Activated T-helper 1 cell treated with anti-CD3 and anti-CD28 coated beads, Interleukin-12 subunit alpha, Interleukin-12 subunit beta, Interleukin-2, Interleukin-4 antibody, amounts not matched to agents 30 ng/mL and 10 ng/mL and 1 ng/mL, durations not matched to agents 14 hours and 24 hours and 36 hours (primary cell): ENCODE results near the gene ADGRD1. TPM values are rescaled to one million over a fixed set of nuclear protein-coding genes. Genes with fewer than 3 reads are reported as not detected.

Experiments
- DNase-seq: peaks from one replicate; pipeline ENCODE4 v3.0.0; 2021; ENCODE audit warnings: low spot score
- H3K27ac Mint-ChIP-seq: one replicate; pipeline ENCODE4 v1.8.0; 2021; ENCODE audit warnings: mild to moderate bottlenecking, mixed read lengths
- H3K27me3 Mint-ChIP-seq: one replicate; pipeline ENCODE4 v1.8.0; 2022; ENCODE audit warnings: mild to moderate bottlenecking, moderate library complexity, mixed read lengths; ENCODE audit not compliant: insufficient read depth
- H3K36me3 Mint-ChIP-seq: one replicate; pipeline ENCODE4 v1.8.0; 2021; ENCODE audit warnings: low read depth, mixed read lengths
- H3K4me1 Mint-ChIP-seq: one replicate; pipeline ENCODE4 v1.8.0; 2021; ENCODE audit warnings: low read depth, mixed read lengths
- H3K4me3 Mint-ChIP-seq: one replicate; pipeline ENCODE4 v1.8.0; 2021; ENCODE audit warnings: mild to moderate bottlenecking, moderate library complexity, mixed read lengths
- H3K9me3 Mint-ChIP-seq: one replicate; pipeline ENCODE4 v1.8.0; 2021; ENCODE audit warnings: mixed read lengths
- intact Hi-C: fragments of 100-400 bp; cut with micrococcal nuclease; formaldehyde crosslinking; loops from one replicate; pipeline ENCODE4 v1.15.1; 2024
- total RNA-seq: library from RNA; stranded (reverse); gene quantifications from 2 replicates; pipeline ENCODE4 v1.2.3, GENCODE V29; 2022

The ADGRD1 gene
- total RNA-seq, 1 donor from 2014 or later, result 0.18 TPM

DNA sequence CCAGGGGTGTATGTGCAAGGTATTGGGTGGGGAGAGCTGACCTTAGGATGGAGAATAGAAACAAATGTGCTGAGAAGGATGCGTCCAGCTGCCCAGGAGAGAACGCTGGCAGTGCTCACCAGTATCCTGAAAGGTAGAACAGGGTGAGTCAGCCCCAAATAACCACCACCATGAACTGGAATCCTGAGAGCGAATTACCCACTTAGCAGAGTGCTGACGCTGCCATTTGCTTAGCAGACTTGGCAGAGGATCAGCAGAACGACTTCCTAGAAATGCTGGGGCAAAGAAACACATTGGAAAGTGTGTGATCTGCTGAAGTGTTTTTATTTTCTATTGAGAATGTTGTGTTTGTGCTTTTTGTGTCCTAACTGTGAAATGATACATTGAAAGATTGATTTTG, 213.6 kb downstream of the ADGRD1 start:
- DNase-seq, result no peak
- no peaks in the 10 kb centered on the region for H3K9me3 Mint-ChIP-seq
- intact Hi-C loops, result no loop called here
- H3K4me1 Mint-ChIP-seq, result no peaks in the 10 kb centered on the region
- no peak overlapping the region for H3K27ac Mint-ChIP-seq
- H3K36me3 Mint-ChIP-seq, result no peaks in the 10 kb centered on the region
- H3K4me3 Mint-ChIP-seq, result no peak overlapping the region
- peaks cover 2% of the 10 kb centered on the region for H3K27me3 Mint-ChIP-seq

- H3K9me3 Mint-ChIP-seq, result peaks cover 16% of the 10 kb centered on the region
- no peak for DNase-seq
- no peak overlapping the region for H3K27ac Mint-ChIP-seq
- H3K36me3 Mint-ChIP-seq, result no peaks in the 10 kb centered on the region
- no peak overlapping the region for H3K4me3 Mint-ChIP-seq
- H3K27me3 Mint-ChIP-seq, result peaks cover 4% of the 10 kb centered on the region
- no peaks in the 10 kb centered on the region for H3K4me1 Mint-ChIP-seq
- intact Hi-C loops, result no loop called here
Measured at GRCh38 chr12:131171029-131171428, 217.3 kb downstream of the ADGRD1 start.

DNA sequence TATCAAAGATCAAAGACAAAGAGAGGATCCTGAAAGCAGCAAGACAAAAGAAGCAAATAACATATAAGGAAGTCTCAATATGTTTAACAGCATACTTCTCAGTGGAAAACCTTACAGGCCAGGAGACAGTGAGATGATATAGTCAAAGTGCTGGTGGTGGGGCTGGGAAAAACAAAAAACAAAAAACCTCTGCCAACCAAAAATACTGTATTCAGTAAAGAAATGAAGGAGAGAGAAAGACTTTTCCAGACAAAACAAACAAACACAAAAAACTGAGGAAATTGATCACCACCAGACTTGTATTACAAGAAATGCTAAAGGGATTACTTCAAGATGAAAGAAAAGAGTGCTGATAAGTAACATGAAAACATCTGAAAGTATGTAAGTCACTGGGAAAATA, 221.2 kb downstream of the ADGRD1 start:
- no peaks in the 10 kb centered on the region for H3K4me1 Mint-ChIP-seq
- H3K36me3 Mint-ChIP-seq, result no peaks in the 10 kb centered on the region
- peaks cover 2% of the 10 kb centered on the region for H3K27me3 Mint-ChIP-seq
- H3K4me3 Mint-ChIP-seq, result no peak overlapping the region
- H3K27ac Mint-ChIP-seq, result no peak overlapping the region
- intact Hi-C loops, result no loop called here
- H3K9me3 Mint-ChIP-seq, result peaks cover 16% of the 10 kb centered on the region
- DNase-seq, result no peak

- intact Hi-C loops, result no loop called here
- Mint-ChIP-seq H3K27ac (no peak overlapping the region), H3K27me3 (peaks cover 2% of the 10 kb centered on the region), H3K4me3 (no peak overlapping the region), H3K4me1 (no peaks in the 10 kb centered on the region), H3K9me3 (peaks cover 16% of the 10 kb centered on the region), H3K36me3 (no peaks in the 10 kb centered on the region)
- no peak for DNase-seq
Measured at GRCh38 chr12:131176266-131176665, 222.6 kb downstream of the ADGRD1 start.

GRCh38 chr12:131176926-131177325, 223.2 kb downstream of the ADGRD1 start:
- H3K27me3 Mint-ChIP-seq, result peaks cover 2% of the 10 kb centered on the region
- no peak for DNase-seq
- H3K27ac Mint-ChIP-seq, result no peak overlapping the region
- intact Hi-C loops, result no loop called here
- H3K4me1 Mint-ChIP-seq, result no peaks in the 10 kb centered on the region
- no peaks in the 10 kb centered on the region for H3K36me3 Mint-ChIP-seq
- no peak overlapping the region for H3K4me3 Mint-ChIP-seq
- peaks cover 16% of the 10 kb centered on the region for H3K9me3 Mint-ChIP-seq

DNA sequence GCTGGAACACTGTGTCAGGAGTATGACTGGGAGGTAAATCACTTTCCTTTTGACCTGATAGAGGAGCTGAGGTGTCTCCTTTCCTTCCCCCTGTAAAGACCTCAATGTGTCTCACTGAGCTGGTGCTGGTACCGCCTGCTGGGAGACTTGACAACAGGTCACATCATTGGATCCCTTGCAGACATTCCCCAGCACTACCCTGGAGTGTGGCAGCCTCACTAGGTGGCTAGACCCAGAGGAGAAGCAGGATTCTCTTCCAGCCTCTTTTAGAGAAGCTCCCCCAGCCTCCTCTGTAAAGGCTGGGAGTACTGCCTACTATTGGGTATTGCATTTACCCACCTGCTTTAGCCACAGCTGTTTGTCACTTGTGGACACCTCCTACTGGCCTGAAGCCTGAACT, 223.9 kb downstream of the ADGRD1 start:
- Mint-ChIP-seq H3K36me3 (no peaks in the 10 kb centered on the region), H3K4me1 (no peaks in the 10 kb centered on the region), H3K27me3 (peaks cover 2% of the 10 kb centered on the region), H3K9me3 (peaks cover 16% of the 10 kb centered on the region), H3K4me3 (no peak overlapping the region), H3K27ac (no peak overlapping the region)
- no peak for DNase-seq
- intact Hi-C loops, result no loop called here

DNA sequence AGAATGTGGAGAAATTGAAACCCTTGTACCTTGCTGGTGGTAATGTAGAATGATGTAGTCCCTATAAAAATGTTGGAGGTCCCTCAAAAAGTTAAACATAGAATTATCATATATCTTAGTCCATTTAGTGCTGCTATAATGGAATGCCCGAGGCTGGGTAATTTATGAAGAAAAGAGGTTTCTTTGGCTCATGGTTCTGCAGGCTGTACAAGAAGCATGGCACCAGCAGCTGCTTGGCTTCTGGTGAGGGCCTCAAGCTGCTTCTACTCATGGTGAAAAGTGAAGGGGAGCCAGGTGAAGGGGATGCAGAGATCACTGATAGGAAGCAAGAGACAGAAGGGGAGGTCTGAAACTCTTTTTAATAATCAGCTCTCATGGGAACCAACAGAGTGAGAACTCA, 233.9 kb downstream of the ADGRD1 start:
- Mint-ChIP-seq H3K4me1 (no peaks in the 10 kb centered on the region), H3K27ac (no peak overlapping the region), H3K4me3 (no peak overlapping the region), H3K27me3 (no peaks in the 10 kb centered on the region), H3K9me3 (peaks cover 17% of the 10 kb centered on the region), H3K36me3 (no peaks in the 10 kb centered on the region)
- intact Hi-C loops, result no loop called here
- no peak for DNase-seq

DNA sequence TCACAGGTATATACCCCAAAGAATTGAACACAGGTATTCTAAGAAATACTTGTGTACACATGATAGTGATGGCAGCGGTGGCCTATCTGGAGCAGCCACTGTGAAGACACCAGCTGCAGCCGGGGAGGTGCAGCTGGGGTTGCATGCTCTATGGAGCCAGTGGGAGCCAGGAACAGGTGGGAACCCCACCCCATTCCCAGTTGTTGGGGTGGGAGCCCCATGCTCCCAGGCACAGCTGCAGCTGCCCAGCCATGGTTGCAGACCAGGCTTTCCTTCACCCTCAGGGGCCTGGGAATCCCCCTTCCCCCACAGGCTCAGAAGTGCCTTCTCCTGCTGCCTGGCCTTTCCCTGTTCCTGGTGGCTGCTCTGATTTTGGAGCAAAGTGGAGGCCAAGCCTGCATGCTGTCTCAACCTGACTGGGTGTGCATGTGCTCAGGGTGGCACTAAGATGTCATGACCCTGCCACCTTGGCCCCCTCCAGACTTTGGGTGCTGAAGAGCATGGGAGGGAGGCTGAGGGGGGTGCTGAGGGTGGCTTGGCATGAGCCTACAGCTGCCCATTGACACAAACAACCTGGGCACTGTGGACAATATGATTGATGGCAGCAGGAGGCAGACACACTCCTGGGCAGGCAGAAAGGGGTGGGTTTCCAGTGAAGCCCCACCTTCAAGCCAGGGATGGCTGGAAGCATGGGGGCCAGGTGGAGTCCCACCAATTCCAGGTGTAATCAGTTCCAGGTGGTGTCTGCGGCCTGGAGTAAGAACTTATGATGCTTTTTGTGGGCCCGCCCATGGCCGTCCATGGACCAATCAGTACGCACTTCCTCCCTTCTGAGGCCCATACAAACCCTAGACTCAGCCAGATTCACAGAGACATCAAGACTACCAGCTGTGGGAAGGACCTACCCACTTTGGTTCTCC, 234.7 kb downstream of the ADGRD1 start:
- intact Hi-C loops, result no loop called here
- Mint-ChIP-seq H3K9me3 (peaks cover 17% of the 10 kb centered on the region), H3K36me3 (no peaks in the 10 kb centered on the region), H3K27me3 (no peaks in the 10 kb centered on the region), H3K4me1 (no peaks in the 10 kb centered on the region), H3K27ac (no peak overlapping the region), H3K4me3 (no peak overlapping the region)
- no peak for DNase-seq

GRCh38 chr12:131189781-131190180, 236.1 kb downstream of the ADGRD1 start:
- Mint-ChIP-seq H3K36me3 (no peaks in the 10 kb centered on the region), H3K4me3 (no peak overlapping the region), H3K4me1 (no peaks in the 10 kb centered on the region), H3K27me3 (no peaks in the 10 kb centered on the region), H3K9me3 (peaks cover 12% of the 10 kb centered on the region), H3K27ac (no peak overlapping the region)
- DNase-seq, result no peak
- intact Hi-C loops, result no loop called here

DNA sequence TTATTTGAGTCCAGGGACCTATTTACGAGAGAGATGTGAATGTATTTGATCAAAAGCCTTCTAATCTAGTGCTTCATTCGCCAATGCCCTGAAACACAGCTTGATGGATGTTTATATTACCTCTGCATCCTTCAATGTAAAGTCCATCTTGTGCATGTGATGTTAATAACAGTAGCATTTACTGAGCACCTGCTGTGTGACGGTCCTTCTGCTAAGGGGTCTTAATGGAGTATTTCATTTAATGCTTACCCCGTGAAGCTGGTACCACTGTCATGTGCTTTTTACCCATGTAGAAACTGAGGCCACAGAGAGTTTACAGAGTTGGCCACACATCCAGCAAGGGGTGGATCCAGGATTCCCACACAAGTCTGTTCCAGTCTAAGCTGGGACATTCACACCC, 237.3 kb downstream of the ADGRD1 start:
- no peak overlapping the region for H3K27ac Mint-ChIP-seq
- no peak overlapping the region for H3K4me3 Mint-ChIP-seq
- intact Hi-C loops, result no loop called here

More for the DNA sequence above, 237.3 kb downstream of the ADGRD1 start:
- no peak for DNase-seq
- Mint-ChIP-seq H3K9me3 (peaks cover 4% of the 10 kb centered on the region), H3K27me3 (no peaks in the 10 kb centered on the region), H3K36me3 (no peaks in the 10 kb centered on the region), H3K4me1 (no peaks in the 10 kb centered on the region)

Other genes with a start within 250 kb of the ADGRD1 start
- gene RIMBP2, start 237.6 kb upstream of the ADGRD1 start, total RNA-seq, result 0.29 TPM in 1 of 2 replicates, not detected in the other
- 15.9 and 17.9 TPM in 2 replicates for gene STX2, start 114.7 kb upstream of the ADGRD1 start, total RNA-seq
- gene RAN, start 81.8 kb upstream of the ADGRD1 start, total RNA-seq, result 1,823 and 1,852 TPM in 2 replicates